ENCODE measurements around the gene TFF2.

The TFF2 gene

DNA sequence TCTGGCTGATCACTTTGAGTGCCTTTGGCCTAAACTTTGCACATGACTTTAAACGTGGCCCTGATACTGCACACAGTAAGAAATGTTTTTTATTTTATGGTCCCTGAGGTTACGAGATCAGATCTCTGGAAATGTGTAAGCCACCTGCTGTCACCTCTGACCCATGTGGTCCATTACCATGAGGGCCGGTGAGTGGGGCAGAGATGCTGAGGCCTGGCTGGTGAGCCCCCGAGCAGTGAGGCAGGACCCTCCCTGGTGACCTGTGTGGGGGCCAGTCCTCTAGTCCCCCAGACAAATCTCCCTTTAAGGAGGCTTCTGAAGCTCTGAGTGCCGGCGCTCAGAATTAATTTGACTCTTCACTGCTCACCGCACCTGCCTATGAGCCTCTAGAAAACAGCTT, 48.0 kb downstream of the TFF2 start:
- DNase-seq, result no peak
- Histone ChIP-seq H3K4me3 (ENCODE audit: low read depth, low read length) (no peak overlapping the region), H3K27ac (no peak overlapping the region), H3K36me3 (replicated peaks) (no peaks in the 10 kb centered on the region), H3K27me3 (replicated peaks) (no peaks in the 10 kb centered on the region)
- TF ChIP-seq, protein P1, sequence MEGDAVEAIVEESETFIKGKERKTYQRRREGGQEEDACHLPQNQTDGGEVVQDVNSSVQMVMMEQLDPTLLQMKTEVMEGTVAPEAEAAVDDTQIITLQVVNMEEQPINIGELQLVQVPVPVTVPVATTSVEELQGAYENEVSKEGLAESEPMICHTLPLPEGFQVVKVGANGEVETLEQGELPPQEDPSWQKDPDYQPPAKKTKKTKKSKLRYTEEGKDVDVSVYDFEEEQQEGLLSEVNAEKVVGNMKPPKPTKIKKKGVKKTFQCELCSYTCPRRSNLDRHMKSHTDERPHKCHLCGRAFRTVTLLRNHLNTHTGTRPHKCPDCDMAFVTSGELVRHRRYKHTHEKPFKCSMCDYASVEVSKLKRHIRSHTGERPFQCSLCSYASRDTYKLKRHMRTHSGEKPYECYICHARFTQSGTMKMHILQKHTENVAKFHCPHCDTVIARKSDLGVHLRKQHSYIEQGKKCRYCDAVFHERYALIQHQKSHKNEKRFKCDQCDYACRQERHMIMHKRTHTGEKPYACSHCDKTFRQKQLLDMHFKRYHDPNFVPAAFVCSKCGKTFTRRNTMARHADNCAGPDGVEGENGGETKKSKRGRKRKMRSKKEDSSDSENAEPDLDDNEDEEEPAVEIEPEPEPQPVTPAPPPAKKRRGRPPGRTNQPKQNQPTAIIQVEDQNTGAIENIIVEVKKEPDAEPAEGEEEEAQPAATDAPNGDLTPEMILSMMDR (IDR thresholded peaks at IDR 0.05; ENCODE audit: low read depth, low read length, missing control alignments), result no peak
- in situ Hi-C loops (cut with HindIII; ENCODE audit: low pct_ligation_motif_present, low sequenced_read_pairs), result no loop called here

DNA sequence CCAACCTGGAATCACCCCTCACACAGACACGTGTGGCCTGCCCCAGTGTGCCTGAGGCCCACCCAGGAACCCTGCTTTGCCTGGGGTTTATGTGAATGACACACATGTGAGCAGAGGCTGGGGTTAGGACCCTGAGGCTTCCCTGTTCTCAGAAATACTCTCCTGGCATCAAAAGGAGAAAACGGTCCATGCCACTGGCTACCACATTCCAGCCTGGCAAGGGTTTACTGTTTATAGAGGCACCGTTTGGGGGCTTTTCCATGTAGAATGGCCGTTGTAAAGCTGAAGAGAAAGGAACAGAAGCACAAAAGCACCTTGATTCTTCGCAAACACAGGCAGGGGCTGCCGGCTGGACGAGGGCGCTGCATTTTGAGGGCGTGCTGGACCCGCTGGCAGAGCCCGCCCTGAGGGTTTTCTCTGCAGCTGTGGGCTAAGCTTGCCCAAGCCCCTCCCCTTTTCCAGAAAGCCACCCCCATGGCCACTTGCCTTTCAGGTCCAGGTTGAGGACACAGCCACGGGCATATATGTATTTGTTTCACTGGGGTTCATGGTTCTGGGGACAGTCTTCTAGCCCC, 48.6 kb downstream of the TFF2 start:
- TF ChIP-seq, protein P1 (IDR thresholded peaks at IDR 0.05; ENCODE audit: low read depth, low read length, missing control alignments), result no peak
- H3K36me3 ChIP-seq (replicated peaks), result no peaks in the 10 kb centered on the region
- no peaks in the 10 kb centered on the region for H3K27me3 ChIP-seq (replicated peaks)
- no peak overlapping the region for H3K4me3 ChIP-seq (ENCODE audit: low read depth, low read length)
- H3K27ac ChIP-seq, result no peak overlapping the region
- DNase-seq, result no peak
- in situ Hi-C loops (cut with HindIII; ENCODE audit: low pct_ligation_motif_present, low sequenced_read_pairs), result no loop called here

DNA sequence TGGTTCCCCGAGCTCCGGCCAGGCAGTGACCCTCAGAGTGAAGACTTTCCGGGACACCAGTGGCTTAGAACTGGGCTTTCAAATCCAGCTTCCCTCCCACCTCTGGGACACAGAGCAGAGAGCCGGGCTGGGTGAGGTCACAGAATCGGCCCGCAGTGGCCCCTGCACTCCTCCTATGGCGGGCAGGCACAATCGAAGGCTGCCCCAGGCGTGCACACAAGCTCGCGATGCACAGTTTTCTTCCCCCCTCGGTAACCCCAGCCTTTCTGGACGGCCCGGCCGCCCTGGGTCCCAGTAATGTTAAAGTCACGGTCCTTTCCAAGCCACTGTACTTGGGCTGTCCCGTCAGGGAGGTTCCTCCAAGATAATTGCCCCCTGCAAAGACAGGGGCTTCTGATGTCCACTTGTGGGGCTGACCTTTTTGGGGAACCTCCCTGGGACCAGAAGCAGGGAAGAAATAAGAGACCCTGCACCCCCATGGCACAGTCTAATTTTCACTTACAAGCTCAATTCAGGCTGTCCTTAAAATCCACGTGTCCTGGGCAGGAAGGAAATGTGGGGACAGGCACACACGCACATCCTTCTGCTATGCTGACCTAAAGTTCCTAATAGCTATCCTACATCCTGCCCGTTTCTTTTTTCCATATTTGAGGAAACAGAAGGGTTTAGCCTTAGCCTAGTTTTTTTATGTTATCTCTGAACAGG, 49.3 kb downstream of the TFF2 start:
- TF ChIP-seq, protein P1 (IDR thresholded peaks at IDR 0.05; ENCODE audit: low read depth, low read length, missing control alignments), result no peak
- no peaks in the 10 kb centered on the region for H3K27me3 ChIP-seq (replicated peaks)
- in situ Hi-C loops (cut with HindIII; ENCODE audit: low pct_ligation_motif_present, low sequenced_read_pairs), result no loop called here

DNA sequence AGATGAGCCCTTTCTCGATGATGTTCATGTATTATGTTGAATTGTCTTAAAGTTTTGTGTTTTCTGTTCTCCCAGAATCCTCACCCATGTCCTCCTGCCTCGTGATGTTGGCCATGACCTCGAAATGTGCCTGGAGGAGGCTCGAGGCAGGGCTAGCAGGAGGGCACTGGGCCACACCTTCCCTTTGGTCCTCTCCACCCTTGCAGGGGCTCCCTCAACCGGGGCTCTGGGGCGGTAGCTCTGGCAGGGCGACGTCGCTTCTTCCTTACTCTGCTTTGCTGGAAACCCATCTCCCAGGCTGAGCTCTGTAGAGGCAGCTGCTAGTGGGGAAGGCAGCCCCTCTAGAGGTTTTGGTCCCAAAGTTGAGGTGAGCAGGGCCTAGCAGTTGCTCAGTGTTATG, 49.8 kb downstream of the TFF2 start:
- in situ Hi-C loops (cut with HindIII; ENCODE audit: low pct_ligation_motif_present, low sequenced_read_pairs), result no loop called here
- DNase-seq, result no peak

More for the DNA sequence above, 49.3 kb downstream of the TFF2 start:
- DNase-seq, result no peak
- Histone ChIP-seq H3K36me3 (replicated peaks) (no peaks in the 10 kb centered on the region), H3K4me3 (ENCODE audit: low read depth, low read length) (no peak overlapping the region), H3K27ac (no peak overlapping the region)

DNA sequence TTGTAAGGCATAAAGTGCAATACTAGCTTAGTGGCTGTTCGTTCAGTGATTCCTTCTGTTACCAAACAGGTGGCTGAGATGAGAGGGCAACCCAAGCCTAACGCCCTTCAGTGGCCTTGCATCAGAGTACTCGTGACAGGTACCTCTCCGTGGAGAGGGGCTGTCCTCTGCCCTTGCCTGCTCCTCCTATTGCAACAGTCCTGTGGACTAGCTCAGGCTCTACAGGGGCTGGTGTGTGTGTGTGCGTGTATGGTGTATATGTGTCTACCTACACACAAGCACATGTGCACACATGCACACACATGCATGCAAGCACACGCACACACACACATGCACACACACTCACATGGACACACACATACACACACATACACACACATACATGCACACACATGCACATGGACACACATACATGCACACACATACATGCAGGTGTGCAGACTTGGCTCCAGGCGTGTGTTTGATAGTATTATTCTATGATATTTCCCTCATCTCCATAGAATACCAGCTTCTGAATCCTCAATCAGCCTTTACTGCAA, 50.7 kb downstream of the TFF2 start:
- TF ChIP-seq, protein P1 (IDR thresholded peaks at IDR 0.05; ENCODE audit: low read depth, low read length, missing control alignments), result no peak
- DNase-seq, result no peak
- Histone ChIP-seq H3K36me3 (replicated peaks) (no peaks in the 10 kb centered on the region), H3K4me3 (ENCODE audit: low read depth, low read length) (no peak overlapping the region), H3K27me3 (replicated peaks) (no peaks in the 10 kb centered on the region), H3K27ac (no peak overlapping the region)
- in situ Hi-C loops (cut with HindIII; ENCODE audit: low pct_ligation_motif_present, low sequenced_read_pairs), result no loop called here

More for the DNA sequence above, 49.8 kb downstream of the TFF2 start:
- Histone ChIP-seq H3K27me3 (replicated peaks) (no peaks in the 10 kb centered on the region), H3K27ac (no peak overlapping the region), H3K4me3 (ENCODE audit: low read depth, low read length) (no peak overlapping the region), H3K36me3 (replicated peaks) (no peaks in the 10 kb centered on the region)
- TF ChIP-seq, protein P1 (IDR thresholded peaks at IDR 0.05; ENCODE audit: low read depth, low read length, missing control alignments), result no peak

Data from brain microvascular endothelial cell (primary cell).